HG03045 (cell line): Measurements from ENCODE around the gene CNTN5.
"Not testable (repeated sequence)": the region's sequence is repeated elsewhere in the genome, so short reads cannot be mapped to it uniquely, and the experiment has no call there.

ENCODE experiments used
- ATAC-seq: cut with Tn5 transposase; IDR thresholded peaks from one replicate; pipeline ENCODE4 v1.9.1; 2021; ENCODE audit warnings: mild to moderate bottlenecking, moderate library complexity; ENCODE audit not compliant: unreplicated experiment

Gene CNTN5

GRCh38 chr11:100177651-100178050 is 1156.9 kb downstream of the CNTN5 start:
- ATAC-seq = no peak

- no peak for ATAC-seq
Observed at GRCh38 chr11:100182350-100182749, 1161.6 kb downstream of the CNTN5 start.

- ATAC-seq = no peak
Observed at GRCh38 chr11:100182927-100183326, 1162.2 kb downstream of the CNTN5 start.

- ATAC-seq = no peak
Observed at GRCh38 chr11:100185588-100185987, 1164.8 kb downstream of the CNTN5 start.

- no peak for ATAC-seq
Observed at GRCh38 chr11:100188137-100188783, 1167.5 kb downstream of the CNTN5 start.

- no peak for ATAC-seq
Observed at GRCh38 chr11:100190395-100190794, 1169.6 kb downstream of the CNTN5 start.

- ATAC-seq = no peak
Observed at GRCh38 chr11:100192181-100192580, 1171.4 kb downstream of the CNTN5 start.

- no peak for ATAC-seq
Observed at GRCh38 chr11:100203789-100204188, 1183.0 kb downstream of the CNTN5 start.

- ATAC-seq = no peak
Observed at GRCh38 chr11:100205926-100206325, 1185.2 kb downstream of the CNTN5 start.

- no peak for ATAC-seq
Observed at GRCh38 chr11:100208207-100208606, 1187.5 kb downstream of the CNTN5 start.

GRCh38 chr11:100214791-100215190 is 1194.0 kb downstream of the CNTN5 start:
- no peak for ATAC-seq

GRCh38 chr11:100220801-100221200 is 1200.1 kb downstream of the CNTN5 start:
- ATAC-seq = no peak

- ATAC-seq = no peak
Observed at GRCh38 chr11:100221791-100222190, 1201.0 kb downstream of the CNTN5 start.

- no peak for ATAC-seq
Observed at GRCh38 chr11:100224541-100225034, 1203.8 kb downstream of the CNTN5 start.

- ATAC-seq = no peak
Observed at GRCh38 chr11:100229086-100229485, 1208.3 kb downstream of the CNTN5 start.

GRCh38 chr11:100232006-100232405 is 1211.3 kb downstream of the CNTN5 start:
- no peak for ATAC-seq

- ATAC-seq = no peak
Observed at GRCh38 chr11:100235085-100235484, 1214.3 kb downstream of the CNTN5 start.

- ATAC-seq = no peak
Observed at GRCh38 chr11:100240025-100240539, 1219.3 kb downstream of the CNTN5 start.

- ATAC-seq = no peak
Observed at GRCh38 chr11:100247704-100248103, 1227.0 kb downstream of the CNTN5 start.

GRCh38 chr11:100257238-100257803 is 1236.6 kb downstream of the CNTN5 start:
- ATAC-seq = not testable (repeated sequence)

GRCh38 chr11:100269516-100269915 is 1248.8 kb downstream of the CNTN5 start:
- no peak for ATAC-seq

GRCh38 chr11:100273066-100273815 is 1252.5 kb downstream of the CNTN5 start:
- ATAC-seq = no peak
